DND-41 (cell line): ENCODE data around the gene TTC28.

Experiments used
- EZH2 ChIP-seq: IDR thresholded peaks from 3 replicates; pipeline ENCODE4 v1.6.1; 2012; ENCODE audit warnings: borderline replicate concordance, low read depth, mild to moderate bottlenecking, moderate library complexity, low read length, inconsistent platforms; ENCODE audit not compliant: severe bottlenecking
- TF ChIP-seq, protein P1 (sequence below): IDR thresholded peaks from 2 replicates; pipeline ENCODE4 v1.5.1; 2012; ENCODE audit warnings: borderline replicate concordance, low read length, moderate library complexity, mild to moderate bottlenecking; ENCODE audit not compliant: poor library complexity, severe bottlenecking; ENCODE audit errors: extremely low read depth

DNA sequence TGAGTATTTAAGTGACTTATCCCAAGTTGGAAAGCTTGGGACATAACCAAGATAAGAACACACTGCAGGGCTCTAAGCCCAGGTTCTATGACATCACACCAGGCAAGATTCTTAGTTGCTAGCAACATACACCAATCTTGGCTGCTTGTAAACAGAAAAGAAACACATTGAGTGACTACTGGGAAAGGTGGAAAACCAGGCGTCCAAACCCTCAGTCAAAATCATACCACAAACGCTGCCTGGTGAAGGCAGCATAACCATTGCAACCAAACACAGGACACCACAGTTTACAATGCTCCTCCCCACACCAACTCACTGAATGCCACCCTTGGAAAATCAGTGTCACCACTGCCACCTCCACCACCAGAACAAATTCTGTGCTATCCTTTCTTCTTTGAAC is 379.9 kb downstream of the TTC28 start:
- TF ChIP-seq EZH2, result no peak
- TF ChIP-seq, protein P1, sequence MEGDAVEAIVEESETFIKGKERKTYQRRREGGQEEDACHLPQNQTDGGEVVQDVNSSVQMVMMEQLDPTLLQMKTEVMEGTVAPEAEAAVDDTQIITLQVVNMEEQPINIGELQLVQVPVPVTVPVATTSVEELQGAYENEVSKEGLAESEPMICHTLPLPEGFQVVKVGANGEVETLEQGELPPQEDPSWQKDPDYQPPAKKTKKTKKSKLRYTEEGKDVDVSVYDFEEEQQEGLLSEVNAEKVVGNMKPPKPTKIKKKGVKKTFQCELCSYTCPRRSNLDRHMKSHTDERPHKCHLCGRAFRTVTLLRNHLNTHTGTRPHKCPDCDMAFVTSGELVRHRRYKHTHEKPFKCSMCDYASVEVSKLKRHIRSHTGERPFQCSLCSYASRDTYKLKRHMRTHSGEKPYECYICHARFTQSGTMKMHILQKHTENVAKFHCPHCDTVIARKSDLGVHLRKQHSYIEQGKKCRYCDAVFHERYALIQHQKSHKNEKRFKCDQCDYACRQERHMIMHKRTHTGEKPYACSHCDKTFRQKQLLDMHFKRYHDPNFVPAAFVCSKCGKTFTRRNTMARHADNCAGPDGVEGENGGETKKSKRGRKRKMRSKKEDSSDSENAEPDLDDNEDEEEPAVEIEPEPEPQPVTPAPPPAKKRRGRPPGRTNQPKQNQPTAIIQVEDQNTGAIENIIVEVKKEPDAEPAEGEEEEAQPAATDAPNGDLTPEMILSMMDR, result no peak
